Stimulated activated CD4-positive, alpha-beta T cell treated with anti-CD3 and anti-CD28 coated beads, Interleukin-12 subunit alpha, Interleukin-12 subunit beta, amount 100 ng/mL, for 4 hours (primary cell): Measurements from ENCODE around the gene PDE4D.
"Not testable (repeated sequence)": the region's sequence is repeated elsewhere in the genome, so short reads cannot be mapped to it uniquely, and the experiment has no call there.

Experiments
- DNase-seq: peaks from one replicate; pipeline ENCODE4 v3.0.0-alpha.2; 2020

The PDE4D gene

GRCh38 chr5:59693492-59694309, 199.8 kb downstream of the PDE4D start:
- DNase-seq = no peak

DNA sequence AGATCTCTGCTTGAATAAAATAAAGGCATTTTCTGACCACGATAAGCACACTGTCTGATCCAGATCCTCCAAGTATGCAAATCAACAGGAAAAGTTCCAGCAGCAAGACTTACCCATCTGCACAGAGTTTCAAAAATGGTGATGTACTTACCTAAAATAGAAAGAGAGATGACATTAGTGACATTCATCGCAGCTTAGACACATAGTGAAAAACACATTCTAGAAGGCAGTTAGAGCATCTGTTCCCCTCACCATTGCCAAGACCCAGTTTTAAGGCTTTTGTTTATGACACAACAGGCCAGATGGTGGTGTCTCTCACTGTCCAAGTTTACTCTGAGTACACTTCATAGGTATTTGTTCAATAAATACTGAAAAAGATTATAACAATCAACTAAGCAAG, 207.7 kb downstream of the PDE4D start:
- DNase-seq = no peak

GRCh38 chr5:59685191-59685530, 208.4 kb downstream of the PDE4D start:
- DNase-seq = no peak

GRCh38 chr5:59684388-59685190, 208.9 kb downstream of the PDE4D start:
- no peak for DNase-seq

GRCh38 chr5:59683311-59683710, 210.2 kb downstream of the PDE4D start:
- DNase-seq = no peak

GRCh38 chr5:59682542-59682941, 211.0 kb downstream of the PDE4D start:
- no peak for DNase-seq

DNA sequence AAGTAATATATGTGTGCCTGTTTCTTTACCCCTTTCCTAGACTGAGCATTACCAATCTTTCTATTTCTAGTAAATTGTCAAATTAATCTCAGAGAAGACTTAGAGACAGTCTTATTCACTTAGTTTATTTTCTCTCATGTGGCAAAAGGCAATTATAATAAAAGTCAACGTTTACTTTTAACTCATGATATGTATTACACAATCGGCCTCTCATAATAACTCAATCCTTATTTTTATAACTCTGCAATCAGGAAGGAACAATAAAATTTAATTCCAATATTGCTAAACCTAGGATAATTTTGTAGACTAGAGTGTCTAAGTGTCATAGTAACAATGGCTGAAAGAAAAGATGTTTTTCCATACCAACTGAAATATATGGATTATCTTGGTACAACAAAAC, 214.6 kb downstream of the PDE4D start:
- DNase-seq = no peak

- no peak for DNase-seq
These were observed 218.8 kb downstream of the PDE4D start for GRCh38 chr5:59674763-59675162.

- no peak for DNase-seq
These were observed 220.0 kb downstream of the PDE4D start for GRCh38 chr5:59673438-59674058.

DNA sequence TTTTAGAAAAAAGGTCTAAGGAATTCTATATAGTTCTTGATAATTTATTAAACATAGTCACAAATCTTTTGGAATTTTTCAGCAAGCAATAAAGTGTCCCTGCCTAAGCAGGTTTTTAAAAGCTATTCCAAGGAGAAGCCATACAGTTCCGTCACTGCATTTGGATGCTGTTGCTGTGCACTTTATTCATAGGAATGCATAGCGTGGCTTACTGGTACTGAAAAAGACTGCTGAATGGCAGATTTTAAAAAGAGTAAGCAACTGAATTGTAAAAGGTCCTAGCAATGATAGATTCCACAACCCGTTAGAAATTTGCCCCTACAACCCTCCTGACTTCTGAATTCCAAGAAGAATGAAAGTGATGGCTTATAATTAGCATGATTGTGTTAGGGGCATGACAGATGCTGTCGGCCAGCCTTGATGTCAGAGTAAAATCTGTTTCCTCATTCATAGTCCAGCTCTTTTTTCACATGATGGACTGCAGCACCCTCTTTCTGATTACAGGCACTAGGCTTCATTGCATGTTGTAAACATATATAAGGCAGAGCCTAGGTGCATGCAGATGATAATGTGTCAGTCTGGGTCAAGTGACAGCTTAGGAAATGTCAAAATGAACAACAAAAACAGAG, 227.0 kb downstream of the PDE4D start:
- DNase-seq = no peak

- DNase-seq = not testable (repeated sequence)
These were observed 227.7 kb downstream of the PDE4D start for GRCh38 chr5:59665832-59666203.

DNA sequence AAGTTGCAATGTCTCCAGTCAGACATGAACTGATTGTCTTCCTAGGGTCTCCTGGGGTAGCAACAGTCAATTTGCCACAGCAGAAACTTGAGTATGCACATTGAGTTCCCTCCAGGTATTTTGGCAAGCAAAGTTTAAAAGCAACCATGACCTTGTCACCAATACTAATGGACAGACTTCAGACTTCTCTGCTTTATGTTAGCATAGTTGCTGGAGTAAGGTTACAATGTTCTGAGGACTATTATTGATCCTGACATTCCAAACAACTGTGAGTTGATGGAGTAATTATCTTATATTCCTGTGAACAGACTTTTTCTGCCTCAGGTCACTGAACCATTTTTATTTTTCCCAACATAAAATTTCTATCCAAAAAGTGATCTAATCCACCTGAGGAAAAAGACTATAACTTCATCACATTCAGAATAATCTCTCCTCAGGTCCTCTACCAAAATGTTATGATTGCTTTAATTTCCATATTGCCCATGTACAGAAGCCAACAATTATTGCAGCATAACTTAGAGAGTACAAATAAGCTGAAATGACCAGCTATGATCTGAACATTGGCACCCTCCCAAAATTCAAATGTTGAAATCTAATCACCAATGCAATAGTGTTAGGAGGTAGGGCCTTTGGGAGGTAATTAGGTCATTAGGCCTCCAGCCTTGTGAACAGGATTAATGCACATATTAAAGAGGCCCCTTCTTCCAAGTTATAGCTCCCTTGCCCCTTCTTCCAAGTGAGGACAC, 228.3 kb downstream of the PDE4D start:
- no peak for DNase-seq

- DNase-seq = no peak
These were observed 231.4 kb downstream of the PDE4D start for GRCh38 chr5:59661954-59662615.

DNA sequence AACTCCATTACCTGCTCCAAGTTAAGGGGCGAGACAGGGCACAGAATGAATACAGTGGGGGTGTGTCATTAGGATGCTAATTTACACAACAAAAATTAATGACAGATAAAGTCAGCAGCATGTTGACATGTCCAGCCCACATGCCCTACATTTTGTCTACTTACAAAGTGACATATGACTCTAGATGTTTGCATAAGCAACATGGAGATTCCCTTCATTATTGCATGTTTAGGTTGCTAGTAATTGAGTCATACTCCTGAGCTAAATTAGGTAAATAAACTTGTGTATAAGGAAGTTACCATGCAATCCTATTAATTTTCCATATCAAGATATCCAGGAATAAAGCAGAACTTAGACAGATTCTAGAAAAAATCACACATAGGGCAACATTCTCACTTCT, 232.2 kb downstream of the PDE4D start:
- no peak for DNase-seq

- no peak for DNase-seq
These were observed 232.8 kb downstream of the PDE4D start for GRCh38 chr5:59660737-59661136.

- no peak for DNase-seq
These were observed 236.9 kb downstream of the PDE4D start for GRCh38 chr5:59656351-59657254.

- no peak for DNase-seq
These were observed 237.7 kb downstream of the PDE4D start for GRCh38 chr5:59655693-59656309.

- DNase-seq = no peak
These were observed 238.8 kb downstream of the PDE4D start for GRCh38 chr5:59654691-59655090.

GRCh38 chr5:59652449-59652848, 241.1 kb downstream of the PDE4D start:
- no peak for DNase-seq
